SU-DHL-6 (cell line): ENCODE data around the gene RELN.

Experiments used
- H2AFZ ChIP-seq: fragments of 200-600 bp; sonication (generic); 2 replicates; pipeline ENCODE4 v1.6.1; 2014; ENCODE audit warnings: low read depth, mild to moderate bottlenecking, moderate library complexity, mixed read lengths, antibody characterized with exemption, low read length; ENCODE audit not compliant: severe bottlenecking
- H3F3A ChIP-seq: fragments of 200-600 bp; shearing (Covaris generic); 2 replicates; pipeline ENCODE4 v1.6.0; 2016; ENCODE audit warnings: antibody characterized with exemption, mild to moderate bottlenecking; ENCODE audit not compliant: insufficient read depth
- H3K27ac ChIP-seq: fragments of 200-600 bp; sonication (generic); 2 replicates; pipeline ENCODE4 v1.5.1; 2016; ENCODE audit warnings: low read depth, mild to moderate bottlenecking, low read length, moderate library complexity, mixed read lengths
- H3K27me3 ChIP-seq: fragments of 200-600 bp; sonication (generic), shearing (Covaris generic); 2 replicates; pipeline ENCODE4 v1.6.0; 2014; ENCODE audit warnings: mild to moderate bottlenecking, low read length
- H3K36me3 ChIP-seq: fragments of 200-600 bp; sonication (generic); 2 replicates; pipeline ENCODE4 v1.6.1; 2014; ENCODE audit warnings: mild to moderate bottlenecking, low read length, mixed read lengths
- H3K4me2 ChIP-seq: fragments of 300-600, 200-600 bp; shearing (Covaris generic), sonication (generic); 2 replicates; pipeline ENCODE4 v1.6.0; 2014; ENCODE audit warnings: low read length, low read depth, mild to moderate bottlenecking; ENCODE audit not compliant: poor library complexity, severe bottlenecking
- H3K4me3 ChIP-seq: fragments of 200-600 bp; sonication (generic); 2 replicates; pipeline ENCODE4 v1.5.1; 2014; ENCODE audit warnings: antibody characterized with exemption, low read length, mild to moderate bottlenecking, mixed read lengths; ENCODE audit not compliant: insufficient read depth, poor library complexity, severe bottlenecking
- H3K79me2 ChIP-seq: fragments of 200-600 bp; sonication (generic); 2 replicates; pipeline ENCODE4 v1.6.1; 2014; ENCODE audit warnings: mild to moderate bottlenecking, low read length, moderate library complexity; ENCODE audit not compliant: insufficient read depth
- H3K9ac ChIP-seq: fragments of 200-600 bp; sonication (generic); 2 replicates; pipeline ENCODE4 v1.7.0; 2014; ENCODE audit warnings: mild to moderate bottlenecking, low read length
- H3K9me2 ChIP-seq: fragments of 200-600 bp; sonication (generic); replicated peaks from 2 replicates; pipeline ENCODE4 v1.6.1; 2014; ENCODE audit warnings: low read length; ENCODE audit not compliant: insufficient read depth
- H3K9me3 ChIP-seq: fragments of 200-600 bp; sonication (generic); 2 replicates; pipeline ENCODE4 v1.6.1; 2014; ENCODE audit warnings: low read length, mixed read lengths; ENCODE audit not compliant: insufficient read depth
- H4K20me1 ChIP-seq: fragments of 200-600 bp; sonication (generic); 2 replicates; pipeline ENCODE4 v1.6.1; 2014; ENCODE audit warnings: low read depth, mild to moderate bottlenecking, antibody characterized with exemption, low read length, moderate library complexity, mixed read lengths
- EZH2phosphoT487 ChIP-seq: fragments of 200-600 bp; sonication (generic), shearing (Covaris generic); conservative IDR thresholded peaks from 2 replicates; pipeline ENCODE4 v1.6.1; 2018; ENCODE audit warnings: mild to moderate bottlenecking, antibody characterized with exemption, low read length, moderate library complexity, mixed read lengths
- TF ChIP-seq, protein P1 (sequence below): fragments of 200-600 bp; sonication (generic); IDR thresholded peaks from one replicate; pipeline ENCODE4 v1.5.1; 2017; ENCODE audit warnings: antibody characterized with exemption, mild to moderate bottlenecking, low read length, moderate library complexity; ENCODE audit not compliant: insufficient read depth, poor library complexity, severe bottlenecking

Gene RELN

GRCh38 chr7:103799298-103799697 lies 190.2 kb downstream of the RELN start:
- Histone ChIP-seq H3F3A (no peaks in the 10 kb centered on the region), H3K9ac (no peak overlapping the region), H3K27ac (no peak overlapping the region), H3K36me3 (no peaks in the 10 kb centered on the region), H3K9me2 (no peaks in the 10 kb centered on the region), H2AFZ (no peak overlapping the region), H3K4me3 (no peak overlapping the region), H3K4me2 (no peak overlapping the region), H3K79me2 (no peaks in the 10 kb centered on the region), H3K9me3 (no peaks in the 10 kb centered on the region), H3K27me3 (no peaks in the 10 kb centered on the region; the same call in 1 of the 2 replicates), H4K20me1 (no peaks in the 10 kb centered on the region)
- TF ChIP-seq, protein P1, sequence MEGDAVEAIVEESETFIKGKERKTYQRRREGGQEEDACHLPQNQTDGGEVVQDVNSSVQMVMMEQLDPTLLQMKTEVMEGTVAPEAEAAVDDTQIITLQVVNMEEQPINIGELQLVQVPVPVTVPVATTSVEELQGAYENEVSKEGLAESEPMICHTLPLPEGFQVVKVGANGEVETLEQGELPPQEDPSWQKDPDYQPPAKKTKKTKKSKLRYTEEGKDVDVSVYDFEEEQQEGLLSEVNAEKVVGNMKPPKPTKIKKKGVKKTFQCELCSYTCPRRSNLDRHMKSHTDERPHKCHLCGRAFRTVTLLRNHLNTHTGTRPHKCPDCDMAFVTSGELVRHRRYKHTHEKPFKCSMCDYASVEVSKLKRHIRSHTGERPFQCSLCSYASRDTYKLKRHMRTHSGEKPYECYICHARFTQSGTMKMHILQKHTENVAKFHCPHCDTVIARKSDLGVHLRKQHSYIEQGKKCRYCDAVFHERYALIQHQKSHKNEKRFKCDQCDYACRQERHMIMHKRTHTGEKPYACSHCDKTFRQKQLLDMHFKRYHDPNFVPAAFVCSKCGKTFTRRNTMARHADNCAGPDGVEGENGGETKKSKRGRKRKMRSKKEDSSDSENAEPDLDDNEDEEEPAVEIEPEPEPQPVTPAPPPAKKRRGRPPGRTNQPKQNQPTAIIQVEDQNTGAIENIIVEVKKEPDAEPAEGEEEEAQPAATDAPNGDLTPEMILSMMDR = no peak
- TF ChIP-seq EZH2phosphoT487 = no peak

DNA sequence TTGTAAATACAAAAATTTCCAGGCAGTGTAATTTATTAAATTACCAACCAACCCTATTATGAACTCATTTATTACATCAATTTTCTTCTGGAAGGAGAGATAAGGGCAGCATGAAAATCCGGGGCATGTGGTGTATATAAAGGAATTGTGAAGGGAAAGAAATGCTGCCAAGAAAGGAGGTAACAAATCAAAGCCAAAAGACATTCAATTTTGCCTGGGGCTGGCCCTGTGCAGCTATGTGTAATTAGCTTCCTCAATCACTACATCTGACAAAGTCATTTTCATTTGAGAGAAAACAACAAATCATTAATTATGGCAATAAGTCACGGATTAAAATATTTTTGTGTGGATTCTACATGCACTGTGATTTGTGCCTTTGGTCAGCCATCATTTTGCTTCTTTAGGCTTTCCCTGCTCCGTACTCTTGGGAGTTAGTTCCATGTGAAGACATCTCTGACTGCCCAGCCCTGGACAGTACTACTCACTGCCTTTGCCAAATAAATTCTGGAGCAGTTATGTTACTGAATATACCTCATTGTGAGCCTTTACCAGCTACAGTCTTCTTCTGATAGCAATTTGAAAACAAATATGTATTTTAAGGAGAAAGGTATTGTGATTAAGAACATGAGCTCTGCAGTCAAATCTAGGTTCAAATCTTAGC lies 191.7 kb downstream of the RELN start:
- Histone ChIP-seq H3K27ac (no peak overlapping the region), H3K27me3 (no peaks in the 10 kb centered on the region; the same call in 1 of the 2 replicates), H3K4me2 (no peak overlapping the region), H3K9ac (no peak overlapping the region), H4K20me1 (no peaks in the 10 kb centered on the region), H3K79me2 (no peaks in the 10 kb centered on the region), H3K36me3 (no peaks in the 10 kb centered on the region), H3F3A (no peaks in the 10 kb centered on the region), H3K9me2 (no peaks in the 10 kb centered on the region), H2AFZ (no peak overlapping the region), H3K4me3 (no peak overlapping the region), H3K9me3 (no peaks in the 10 kb centered on the region)
- no peak for TF ChIP-seq EZH2phosphoT487
- TF ChIP-seq, protein P1 = no peak

DNA sequence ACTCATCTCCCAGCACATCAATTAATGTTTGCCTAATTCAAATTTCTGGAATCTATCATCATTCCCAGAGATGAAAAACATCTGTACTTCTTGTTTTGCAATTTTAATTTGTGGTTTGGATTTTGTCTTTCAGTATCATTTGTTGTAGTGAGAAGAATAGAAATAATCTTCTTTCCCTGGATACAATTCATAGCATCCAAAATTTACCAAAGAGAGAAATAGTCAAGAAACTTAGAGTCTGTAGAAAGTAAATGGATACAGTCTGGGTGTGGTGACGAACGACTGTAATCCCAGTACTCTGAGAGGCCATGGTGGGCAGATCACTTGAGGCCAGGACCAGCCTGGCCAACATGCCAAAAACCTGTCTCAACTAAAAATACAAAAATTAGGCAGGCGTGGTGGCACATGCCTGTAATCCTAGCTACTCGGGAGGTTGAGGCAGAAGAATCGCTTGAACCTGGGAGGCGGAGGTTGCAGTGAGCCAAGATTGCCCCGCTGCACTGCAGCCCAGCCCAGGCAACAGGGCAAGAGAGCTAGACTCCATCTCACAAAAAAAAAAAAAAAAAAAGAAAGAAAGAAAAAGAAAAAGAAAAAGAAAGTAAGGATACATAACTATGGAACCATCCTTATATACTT lies 193.0 kb downstream of the RELN start:
- no peak overlapping the region for H3K4me3 ChIP-seq
- H3K9ac ChIP-seq = no peak overlapping the region
- H2AFZ ChIP-seq = no peak overlapping the region
- H3K79me2 ChIP-seq = no peaks in the 10 kb centered on the region
- TF ChIP-seq, protein P1 = no peak
- no peak for TF ChIP-seq EZH2phosphoT487
- H3K4me2 ChIP-seq = no peak overlapping the region
- H3K27me3 ChIP-seq = no peaks in the 10 kb centered on the region
- no peaks in the 10 kb centered on the region for H3K9me2 ChIP-seq
- no peaks in the 10 kb centered on the region for H3K9me3 ChIP-seq
- H3K27ac ChIP-seq = no peak overlapping the region
- no peaks in the 10 kb centered on the region for H3K36me3 ChIP-seq
- H3F3A ChIP-seq = no peaks in the 10 kb centered on the region
- no peaks in the 10 kb centered on the region for H4K20me1 ChIP-seq
